IMR-90 (cell line): ENCODE measurements around the gene TEX50. TPM values are rescaled to one million over a fixed set of nuclear protein-coding genes. Genes with fewer than 3 reads are reported as not detected.

Experiments used
- ATAC-seq: fragments of 200-7000 bp; cut with Tn5 transposase; 2 replicates; pipeline ENCODE4 v1.9.1; 2020; ENCODE audit warnings: low read depth, mild to moderate bottlenecking, moderate library complexity
- BruUV-seq: library from RNA; stranded (reverse); fragments of 400-500 nt; replicated peaks from 2 replicates; lab custom pipeline; 2021; lab: Mats Ljungman, UMichigan
- CTCF ChIA-PET: fragments of 300-600 bp; formaldehyde crosslinking; extraction: SDS; loops from one replicate; lab custom pipeline; 2021; ENCODE audit warnings: antibody characterized with exemption; lab: Yijun Ruan, JAX
- POLR2A ChIA-PET: fragments of 300-600 bp; sonication (Branson Sonifier 250); formaldehyde crosslinking; loops from one replicate; lab custom pipeline; 2022; ENCODE audit warnings: antibody characterized with exemption; ENCODE audit not compliant: unreplicated experiment; lab: Charles Lee
- DNase-seq: peaks from one replicate; pipeline ENCODE4 v3.0.0; 2013
- H2AFZ ChIP-seq: replicated peaks from 2 replicates; pipeline ENCODE3; 2013; ENCODE audit warnings: low read length, mild to moderate bottlenecking; ENCODE audit not compliant: poor library complexity
- H2AK5ac ChIP-seq: 2 replicates; pipeline ENCODE4 v1.6.1; 2013; ENCODE audit warnings: low read depth, low read length, inconsistent platforms
- H2AK9ac ChIP-seq: replicated peaks from 2 replicates; pipeline ENCODE3; 2013; ENCODE audit warnings: mild to moderate bottlenecking, low read depth, low read length, moderate library complexity; ENCODE audit not compliant: poor library complexity
- H2BK120ac ChIP-seq: 2 replicates; pipeline ENCODE4 v1.6.1; 2013; ENCODE audit warnings: low read depth, low read length, inconsistent platforms
- H2BK15ac ChIP-seq: 3 replicates; pipeline ENCODE4 v1.6.1; 2013; ENCODE audit warnings: low read depth, low read length, inconsistent platforms
- H2BK20ac ChIP-seq: 2 replicates; pipeline ENCODE4 v1.6.1; 2013; ENCODE audit warnings: low read depth, mild to moderate bottlenecking, inconsistent platforms, low read length, moderate library complexity
- H2BK5ac ChIP-seq: 2 replicates; pipeline ENCODE4 v1.6.1; 2013; ENCODE audit warnings: mild to moderate bottlenecking, low read depth, low read length, inconsistent platforms; ENCODE audit not compliant: poor library complexity, severe bottlenecking
- H3K14ac ChIP-seq: replicated peaks from 2 replicates; pipeline ENCODE4 v1.6.1; 2013; ENCODE audit warnings: low read depth, low read length, inconsistent platforms
- H3K18ac ChIP-seq: 2 replicates; pipeline ENCODE4 v1.6.1; 2013; ENCODE audit warnings: low read depth, low read length, control low read depth
- H3K23ac ChIP-seq: 2 replicates; pipeline ENCODE4 v1.6.1; 2013; ENCODE audit warnings: low read depth, low read length, inconsistent platforms
- H3K27ac ChIP-seq: 2 replicates; pipeline ENCODE4 v1.5.1; 2013; ENCODE audit warnings: mild to moderate bottlenecking, control low read depth, low read length; ENCODE audit not compliant: insufficient read depth
- H3K27me3 ChIP-seq: 2 replicates; pipeline ENCODE4 v1.6.1; 2013; ENCODE audit warnings: low read length; ENCODE audit not compliant: control insufficient read depth, insufficient read depth
- H3K36me3 ChIP-seq: 2 replicates; pipeline ENCODE4 v1.6.1; 2013; ENCODE audit warnings: low read length, mixed read lengths; ENCODE audit not compliant: control insufficient read depth, insufficient read depth
- H3K4ac ChIP-seq: 2 replicates; pipeline ENCODE4 v1.6.1; 2013; ENCODE audit warnings: low read depth, low read length, inconsistent platforms
- H3K4me1 ChIP-seq: 2 replicates; pipeline ENCODE4 v1.6.1; 2013; ENCODE audit warnings: low read length, mixed read lengths; ENCODE audit not compliant: control insufficient read depth, insufficient read depth
- H3K4me2 ChIP-seq: 2 replicates; pipeline ENCODE4 v1.6.1; 2013; ENCODE audit warnings: low read depth, mild to moderate bottlenecking, control low read depth, low read length, moderate library complexity
- H3K4me3 ChIP-seq: 2 replicates; pipeline ENCODE4 v1.5.1; 2013; ENCODE audit warnings: low read depth, mild to moderate bottlenecking, control low read depth, low read length, moderate library complexity; ENCODE audit not compliant: insufficient read depth
- H3K56ac ChIP-seq: 2 replicates; pipeline ENCODE4 v1.6.1; 2013; ENCODE audit warnings: low read length, inconsistent platforms; ENCODE audit not compliant: insufficient read depth; ENCODE audit errors: extremely low read depth
- H3K79me1 ChIP-seq, 2 experiments: 2 replicates each; pipeline ENCODE4 v1.6.1; 2013; ENCODE audit warnings: low read length in 2 of 2, inconsistent platforms in 1 of 2, low read depth in 1 of 2
- H3K9ac ChIP-seq: 2 replicates; pipeline ENCODE4 v1.6.1; 2013; ENCODE audit warnings: low read depth, low read length, control low read depth
- H3K9me1 ChIP-seq: 2 replicates; pipeline ENCODE4 v1.6.1; 2013; ENCODE audit warnings: low read length, inconsistent platforms; ENCODE audit not compliant: insufficient read depth
- H3K9me3 ChIP-seq: 2 replicates; pipeline ENCODE4 v1.6.1; 2013; ENCODE audit warnings: low read length; ENCODE audit not compliant: control insufficient read depth, insufficient read depth
- H4K20me1 ChIP-seq: 2 replicates; pipeline ENCODE4 v1.6.1; 2013; ENCODE audit warnings: low read length, inconsistent platforms; ENCODE audit not compliant: insufficient read depth
- H4K5ac ChIP-seq: 2 replicates; pipeline ENCODE4 v1.6.1; 2013; ENCODE audit warnings: mild to moderate bottlenecking, low read depth, low read length, control low read depth
- H4K8ac ChIP-seq, 2 experiments: 2 replicates each; pipeline ENCODE4 v1.6.1; 2013; ENCODE audit warnings: low read depth in 2 of 2, low read length in 2 of 2, control low read depth in 1 of 2, inconsistent platforms in 1 of 2
- H4K91ac ChIP-seq: 2 replicates; pipeline ENCODE4 v1.6.1; 2013; ENCODE audit warnings: low read depth, low read length, inconsistent platforms; ENCODE audit not compliant: insufficient read depth
- CEBPB ChIP-seq: IDR thresholded peaks from 2 replicates; pipeline ENCODE4 v1.6.1; 2012; ENCODE audit warnings: low read depth, low read length, improper control_type of control experiment
- ELK1 ChIP-seq: fragments of 150-350 bp; IDR thresholded peaks from 2 replicates; pipeline ENCODE4 v1.6.1; 2016; ENCODE audit warnings: low read depth, mild to moderate bottlenecking, low read length, moderate library complexity, borderline replicate concordance
- NFE2L2 ChIP-seq: fragments of 150-350 bp; IDR thresholded peaks from 2 replicates; pipeline ENCODE4 v1.6.1; 2016; ENCODE audit warnings: low read depth, mild to moderate bottlenecking, low read length
- RAD21 ChIP-seq: IDR thresholded peaks from 2 replicates; pipeline ENCODE4 v1.6.1; 2012; ENCODE audit warnings: low read length, improper control_type of control experiment
- dilution Hi-C: fragments of 300-500 bp; cut with HindIII; formaldehyde crosslinking; loops from one replicate; pipeline ENCODE4 v1.14.3; 2018; ENCODE audit warnings: low sequenced_read_pairs; ENCODE audit not compliant: unreplicated experiment
- in situ Hi-C: fragments of 300-500 bp; cut with MboI; formaldehyde crosslinking; loops from 3 replicates; pipeline ENCODE4 v1.14.3; 2019; ENCODE audit warnings: low sequenced_read_pairs, inconsistent platforms, mixed read lengths
- intact Hi-C: fragments of 100-400 bp; cut with micrococcal nuclease; formaldehyde crosslinking; loops from 2 replicates; pipeline ENCODE4 v1.10.0; 2022
- polyA plus RNA-seq, 3 experiments: library from polyadenylated mRNA; depleted of rRNA; stranded (reverse); fragments of >200 nt; gene quantifications; 2 replicates each; pipeline ENCODE4 v1.2.3, GENCODE V29; 2012; ENCODE audit warnings: low replicate concordance in 1 of 3
- total RNA-seq: library from RNA; depleted of rRNA; stranded (reverse); fragments of >200 nt; gene quantifications from 2 replicates; pipeline ENCODE4 v1.2.3, GENCODE V29; 2012

The TEX50 gene
- total and polyA plus RNA-seq, 2 of the 4 experiments (the other 2 are of a cell fraction) = not detected

GRCh38 chr1:173648880-173649605 lies 13.9 kb downstream of the TEX50 start:
- POLR2A ChIA-PET = no interaction called here
- H2AK5ac ChIP-seq = no peak overlapping the region
- H3K23ac ChIP-seq = no peak overlapping the region
- dilution Hi-C loops (no loop called here), in situ Hi-C loops (no loop called here), intact Hi-C loops (no loop called here)
- no peak overlapping the region for H2BK20ac ChIP-seq
- no TSS peak for BruUV-seq
- H3K4me1 ChIP-seq = no peaks in the 10 kb centered on the region
- no peak overlapping the region for H2BK15ac ChIP-seq
- no peak for TF ChIP-seq RAD21
- TF ChIP-seq ELK1 = no peak
- TF ChIP-seq CEBPB = 0 out of 2 replicates have a peak, but pooled peaks have one; percentile 1
- TF ChIP-seq NFE2L2 = peak; percentile 82
- no peak overlapping the region for H4K91ac ChIP-seq
- no peaks in the 10 kb centered on the region for H3K79me1 ChIP-seq
- no peak overlapping the region for H4K8ac ChIP-seq
- H3K36me3 ChIP-seq = no peaks in the 10 kb centered on the region
- no peak for ATAC-seq
- H4K5ac ChIP-seq = no peak overlapping the region
- H2BK5ac ChIP-seq = no peak overlapping the region
- H3K27me3 ChIP-seq = no peaks in the 10 kb centered on the region
- no peak overlapping the region for H3K14ac ChIP-seq
- H3K56ac ChIP-seq = no peak overlapping the region
- CTCF ChIA-PET = no interaction called here
- no peak overlapping the region for H2AFZ ChIP-seq
- no peaks in the 10 kb centered on the region for H4K20me1 ChIP-seq
- H3K18ac ChIP-seq = no peak overlapping the region
- H3K9me1 ChIP-seq = no peaks in the 10 kb centered on the region
- DNase-seq = no peak
- no peak overlapping the region for H3K9ac ChIP-seq
- no peaks in the 10 kb centered on the region for H3K9me3 ChIP-seq
- H2BK120ac ChIP-seq = no peak overlapping the region
- H3K4me3 ChIP-seq = no peak overlapping the region
- no peak overlapping the region for H3K4ac ChIP-seq
- no peak overlapping the region for H3K4me2 ChIP-seq
- H2AK9ac ChIP-seq = no peak overlapping the region
- no peak overlapping the region for H3K27ac ChIP-seq
